Measurements from ENCODE around the gene BOC. TPM values are rescaled to one million over a fixed set of nuclear protein-coding genes. Genes with fewer than 3 reads are reported as not detected.

Gene BOC
- total and polyA plus RNA-seq, 2 donors (not counting 3 experiments of a cell fraction or from before 2014, with no cell fraction given): 0.07 TPM; not detected in 1

DNA sequence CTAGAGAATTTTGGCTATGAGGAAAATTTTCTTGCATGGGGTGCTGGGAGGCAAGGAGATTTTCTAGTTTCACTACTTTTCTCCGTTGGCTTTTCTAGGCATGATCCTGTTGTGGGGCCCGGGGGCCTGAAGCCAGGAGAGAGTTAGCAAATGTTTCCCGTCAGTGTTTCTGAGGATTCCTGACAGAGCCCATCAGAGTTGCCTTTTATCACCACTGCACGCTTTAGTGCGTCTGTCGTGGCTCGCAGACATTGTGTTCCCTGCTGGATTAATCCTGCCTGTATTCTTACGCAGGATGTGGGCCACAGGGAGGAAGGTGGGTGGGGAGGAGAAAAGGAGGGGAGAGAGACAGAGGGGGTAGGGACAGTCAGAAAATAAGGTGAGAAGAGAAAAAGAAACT, 18.1 kb upstream of the BOC start:
- FAIRE-seq: no peak
- dilution Hi-C loops (cut with MboI; ENCODE audit: extremely low pct_ligation_motif_present, low sequenced_read_pairs): no loop called here
- no peak for TF ChIP-seq POLR2A (IDR thresholded peaks at IDR 0.05; ENCODE audit: low read depth, low read length)
- no peak for TF ChIP-seq EZH2 (IDR thresholded peaks at IDR 0.05; ENCODE audit: borderline replicate concordance, low read depth, low read length, severe bottlenecking)
- TF ChIP-seq MYC (IDR thresholded peaks at IDR 0.05; ENCODE audit: low read depth, low read length): no peak
- Histone ChIP-seq H3K27ac (ENCODE audit: insufficient read depth, low read depth, low read length) (no peak overlapping the region), H3K4me3 (replicated peaks in 1 of 3; ENCODE audit: insufficient read depth in 1 of 3, low read depth in 1 of 3, low read length in 3 of 3) (no peak overlapping the region), H3K9me1 (replicated peaks; ENCODE audit: control insufficient read depth, extremely low read depth, insufficient read depth, low read length) (no peaks in the 10 kb centered on the region), H2AFZ (ENCODE audit: low read depth, low read length) (no peak overlapping the region), H3K79me2 (ENCODE audit: control insufficient read depth, insufficient read depth, low read length) (no peaks in the 10 kb centered on the region), H3K27me3 (ENCODE audit: control insufficient read depth in 2 of 2, insufficient read depth in 2 of 2, low read length in 2 of 2) (peaks cover 0 to 4% of the 10 kb centered on the region in 2 experiments), H3K9ac (replicated peaks; ENCODE audit: extremely low read depth, insufficient read depth, low read length) (no peak overlapping the region), H4K20me1 (replicated peaks; ENCODE audit: control insufficient read depth, extremely low read depth, insufficient read depth, low read length) (no peaks in the 10 kb centered on the region), H3K4me2 (ENCODE audit: insufficient read depth, low read length) (no peak overlapping the region), H3K9me3 (replicated peaks; ENCODE audit: control insufficient read depth, insufficient read depth, low read length) (no peaks in the 10 kb centered on the region), H3K36me3 (ENCODE audit: control insufficient read depth in 2 of 2, extremely low read depth in 1 of 2, insufficient read depth in 2 of 2, low read length in 2 of 2) (no peaks in the 10 kb centered on the region), H3K4me1 (ENCODE audit: control insufficient read depth, extremely low read depth, insufficient read depth, low read length) (no peaks in the 10 kb centered on the region)
- ChIA-PET CTCF (no interaction called here), POLR2A (no interaction called here)
- no peak for DNase-seq (ENCODE audit: low read depth, low spot score)
- intact Hi-C loops (cut with micrococcal nuclease): no loop called here
- BruUV-seq (replicated peaks): no TSS peak

DNA sequence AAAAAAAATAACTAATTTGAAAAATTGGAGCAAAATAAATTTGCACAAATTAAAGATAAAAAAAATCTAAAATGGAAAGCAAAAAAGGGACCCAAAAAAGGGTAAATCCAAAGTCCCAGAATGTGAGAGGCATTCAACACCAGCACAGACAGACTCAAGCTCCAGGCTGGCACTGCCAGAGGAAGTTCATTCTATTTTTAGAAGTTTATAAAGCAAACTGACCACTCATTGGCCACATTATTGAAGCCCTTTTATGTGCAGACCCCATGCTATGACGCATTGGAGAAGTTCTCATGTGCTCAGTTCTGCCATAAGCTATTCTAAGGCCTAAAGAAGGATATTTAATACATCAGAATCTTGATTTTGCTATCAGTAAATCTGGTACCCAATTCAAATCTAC, 17.6 kb upstream of the BOC start:
- no peak for FAIRE-seq
- dilution Hi-C loops (cut with MboI; ENCODE audit: extremely low pct_ligation_motif_present, low sequenced_read_pairs): no loop called here
- CTCF ChIA-PET: no interaction called here

More for the DNA sequence above, 17.6 kb upstream of the BOC start:
- BruUV-seq (replicated peaks): no TSS peak
- H3K4me2 ChIP-seq (ENCODE audit: insufficient read depth, low read length): no peak overlapping the region
- H2AFZ ChIP-seq (ENCODE audit: low read depth, low read length): no peak overlapping the region
- TF ChIP-seq EZH2 (IDR thresholded peaks at IDR 0.05; ENCODE audit: borderline replicate concordance, low read depth, low read length, severe bottlenecking): no peak
- no peak for TF ChIP-seq MYC (IDR thresholded peaks at IDR 0.05; ENCODE audit: low read depth, low read length)
- TF ChIP-seq JUN (IDR thresholded peaks at IDR 0.05; ENCODE audit: borderline replicate concordance, insufficient read depth, insufficient read length, low read depth): no peak
- TF ChIP-seq FOS (IDR thresholded peaks at IDR 0.05; ENCODE audit: borderline replicate concordance, insufficient read depth, low read length): no peak
- TF ChIP-seq, protein P1, sequence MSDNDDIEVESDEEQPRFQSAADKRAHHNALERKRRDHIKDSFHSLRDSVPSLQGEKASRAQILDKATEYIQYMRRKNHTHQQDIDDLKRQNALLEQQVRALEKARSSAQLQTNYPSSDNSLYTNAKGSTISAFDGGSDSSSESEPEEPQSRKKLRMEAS (IDR thresholded peaks at IDR 0.05; ENCODE audit: insufficient read depth, insufficient read length): no peak
- no peak for TF ChIP-seq GATA2 (IDR thresholded peaks at IDR 0.05; ENCODE audit: insufficient read depth, insufficient read length, low read depth, low read length)
- TF ChIP-seq, protein P2, sequence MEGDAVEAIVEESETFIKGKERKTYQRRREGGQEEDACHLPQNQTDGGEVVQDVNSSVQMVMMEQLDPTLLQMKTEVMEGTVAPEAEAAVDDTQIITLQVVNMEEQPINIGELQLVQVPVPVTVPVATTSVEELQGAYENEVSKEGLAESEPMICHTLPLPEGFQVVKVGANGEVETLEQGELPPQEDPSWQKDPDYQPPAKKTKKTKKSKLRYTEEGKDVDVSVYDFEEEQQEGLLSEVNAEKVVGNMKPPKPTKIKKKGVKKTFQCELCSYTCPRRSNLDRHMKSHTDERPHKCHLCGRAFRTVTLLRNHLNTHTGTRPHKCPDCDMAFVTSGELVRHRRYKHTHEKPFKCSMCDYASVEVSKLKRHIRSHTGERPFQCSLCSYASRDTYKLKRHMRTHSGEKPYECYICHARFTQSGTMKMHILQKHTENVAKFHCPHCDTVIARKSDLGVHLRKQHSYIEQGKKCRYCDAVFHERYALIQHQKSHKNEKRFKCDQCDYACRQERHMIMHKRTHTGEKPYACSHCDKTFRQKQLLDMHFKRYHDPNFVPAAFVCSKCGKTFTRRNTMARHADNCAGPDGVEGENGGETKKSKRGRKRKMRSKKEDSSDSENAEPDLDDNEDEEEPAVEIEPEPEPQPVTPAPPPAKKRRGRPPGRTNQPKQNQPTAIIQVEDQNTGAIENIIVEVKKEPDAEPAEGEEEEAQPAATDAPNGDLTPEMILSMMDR (IDR thresholded peaks at IDR 0.05; ENCODE audit: extremely low read depth in 1 of 2, insufficient read depth in 1 of 2, low read depth in 1 of 2, low read length in 2 of 2): no peak
- TF ChIP-seq POLR2AphosphoS5 (IDR thresholded peaks at IDR 0.05; ENCODE audit: insufficient read depth, low read depth, low read length): no peak
- TF ChIP-seq POLR2A (IDR thresholded peaks at IDR 0.05; ENCODE audit: low read depth, low read length): no peak
- no peak overlapping the region for H3K9ac ChIP-seq (replicated peaks; ENCODE audit: extremely low read depth, insufficient read depth, low read length)
- no peaks in the 10 kb centered on the region for H4K20me1 ChIP-seq (replicated peaks; ENCODE audit: control insufficient read depth, extremely low read depth, insufficient read depth, low read length)
- H3K9me3 ChIP-seq (replicated peaks; ENCODE audit: control insufficient read depth, insufficient read depth, low read length): no peaks in the 10 kb centered on the region
- peaks cover 0 to 4% of the 10 kb centered on the region in 2 experiments for H3K27me3 ChIP-seq (ENCODE audit: control insufficient read depth in 2 of 2, insufficient read depth in 2 of 2, low read length in 2 of 2)
- no peak overlapping the region for H3K27ac ChIP-seq (ENCODE audit: insufficient read depth, low read depth, low read length)
- H3K36me3 ChIP-seq (ENCODE audit: control insufficient read depth in 2 of 2, extremely low read depth in 1 of 2, insufficient read depth in 2 of 2, low read length in 2 of 2): no peaks in the 10 kb centered on the region
- H3K4me3 ChIP-seq (replicated peaks in 1 of 3; ENCODE audit: insufficient read depth in 1 of 3, low read depth in 1 of 3, low read length in 3 of 3): no peak overlapping the region
- no peak for DNase-seq (ENCODE audit: low read depth, low spot score)
- no peaks in the 10 kb centered on the region for H3K4me1 ChIP-seq (ENCODE audit: control insufficient read depth, extremely low read depth, insufficient read depth, low read length)
- no peaks in the 10 kb centered on the region for H3K9me1 ChIP-seq (replicated peaks; ENCODE audit: control insufficient read depth, extremely low read depth, insufficient read depth, low read length)
- intact Hi-C loops (cut with micrococcal nuclease): no loop called here
- no peaks in the 10 kb centered on the region for H3K79me2 ChIP-seq (ENCODE audit: control insufficient read depth, insufficient read depth, low read length)
- POLR2A ChIA-PET: no interaction called here

Measured in endothelial cell of umbilical vein (primary cell).